ENCODE data around the gene DEDD2.

The DEDD2 gene

GRCh38 chr19:42198676-42199439, 18.6 kb downstream of the DEDD2 start:
- DNase-seq (ENCODE audit: low spot score) = peak; percentile 80

- no peak for DNase-seq (ENCODE audit: low spot score)
These were observed 20.1 kb downstream of the DEDD2 start for GRCh38 chr19:42197375-42197817.

DNA sequence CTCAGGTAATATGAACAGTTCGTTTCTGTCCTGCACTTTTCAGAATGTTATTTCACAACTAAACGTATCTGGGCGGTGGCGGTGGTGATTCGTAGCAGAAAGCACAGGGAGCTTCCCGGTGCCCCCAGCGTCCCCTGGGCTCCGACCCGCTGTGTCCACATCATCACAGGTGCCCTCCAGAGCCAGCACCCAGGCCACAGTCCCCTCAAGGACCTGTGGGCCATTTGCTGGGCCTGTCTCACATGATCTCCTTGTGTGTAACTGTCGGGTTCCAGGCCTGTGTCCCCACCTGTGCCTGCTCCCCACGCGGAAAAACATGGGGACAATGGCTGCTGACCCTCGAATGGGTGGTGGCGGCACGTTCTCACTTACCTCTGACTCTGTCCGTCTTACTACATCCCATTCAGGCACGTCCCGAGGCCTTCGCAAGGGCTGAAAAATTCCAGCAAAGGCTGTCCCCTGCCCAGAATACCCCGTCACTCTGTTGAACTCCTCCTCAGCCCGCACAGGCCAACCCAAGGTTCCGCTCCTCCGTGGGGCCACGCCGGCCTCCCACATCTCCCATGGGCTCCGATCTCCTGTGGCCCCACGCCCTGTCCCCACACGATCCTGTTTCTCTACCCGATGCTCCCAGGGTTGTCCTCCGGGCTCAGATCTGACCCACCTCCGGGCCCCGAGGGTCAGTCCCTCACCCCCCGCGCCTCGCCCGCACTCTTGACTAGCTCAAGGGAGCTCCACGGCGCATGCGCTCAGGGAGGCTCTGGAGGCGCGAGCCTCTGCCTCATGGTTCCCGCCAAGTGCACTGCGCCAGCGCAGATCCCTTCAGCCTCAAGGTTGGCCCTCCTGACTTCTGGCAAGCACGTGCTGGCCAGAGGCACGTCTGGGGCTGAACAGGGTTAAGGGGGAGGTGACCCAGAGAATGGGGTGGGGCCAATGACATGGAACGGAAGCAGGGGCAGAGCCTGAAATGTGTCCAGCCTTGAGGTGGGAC, 21.2 kb downstream of the DEDD2 start:
- no peak for DNase-seq (ENCODE audit: low spot score)

GRCh38 chr19:42193706-42194105, 23.8 kb downstream of the DEDD2 start:
- no peak for DNase-seq (ENCODE audit: low spot score)

DNA sequence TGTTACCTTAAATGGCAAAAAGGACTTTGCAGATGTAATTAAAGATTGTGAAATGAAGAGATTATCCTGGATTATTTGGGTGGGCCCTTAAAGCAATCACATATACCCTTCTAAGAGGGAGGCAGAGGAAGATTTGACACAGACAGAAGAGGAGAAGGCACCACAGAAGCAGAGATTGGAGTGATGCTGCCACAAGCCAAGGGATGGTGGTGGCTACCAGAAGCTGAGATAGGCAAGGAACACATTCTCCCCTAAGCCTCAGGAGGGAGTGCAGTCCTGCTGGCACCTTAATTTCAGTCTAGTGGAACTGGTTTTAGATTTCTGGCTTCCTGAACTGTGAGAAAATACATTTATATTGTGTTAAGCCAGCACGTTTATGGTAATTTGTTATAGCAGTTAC, 24.2 kb downstream of the DEDD2 start:
- no peak for DNase-seq (ENCODE audit: low spot score)

- DNase-seq (ENCODE audit: low spot score) = peak; percentile 54
These were observed 25.6 kb downstream of the DEDD2 start for GRCh38 chr19:42191855-42192254.

GRCh38 chr19:42191330-42191729, 26.1 kb downstream of the DEDD2 start:
- no peak for DNase-seq (ENCODE audit: low spot score)

DNA sequence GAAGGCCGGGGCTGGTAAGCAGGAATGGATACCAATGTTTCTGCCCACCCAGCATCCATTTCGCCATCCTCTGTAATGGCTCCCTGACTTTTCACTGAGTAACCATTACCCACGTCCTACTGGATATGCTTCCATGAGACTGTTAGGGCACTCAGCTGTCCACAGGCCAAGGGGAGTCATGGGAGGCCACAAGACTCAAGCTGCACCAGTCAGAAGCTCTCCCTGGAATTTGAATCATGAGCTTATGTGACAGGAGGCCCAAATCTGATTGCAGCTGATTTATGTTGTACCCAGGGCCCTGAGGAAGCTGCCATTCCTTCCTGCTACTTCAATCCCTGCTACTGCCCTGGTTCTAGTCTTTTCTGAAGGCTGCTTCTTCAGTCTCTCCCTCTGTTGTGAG, 28.3 kb downstream of the DEDD2 start:
- DNase-seq (ENCODE audit: low spot score) = no peak

DNA sequence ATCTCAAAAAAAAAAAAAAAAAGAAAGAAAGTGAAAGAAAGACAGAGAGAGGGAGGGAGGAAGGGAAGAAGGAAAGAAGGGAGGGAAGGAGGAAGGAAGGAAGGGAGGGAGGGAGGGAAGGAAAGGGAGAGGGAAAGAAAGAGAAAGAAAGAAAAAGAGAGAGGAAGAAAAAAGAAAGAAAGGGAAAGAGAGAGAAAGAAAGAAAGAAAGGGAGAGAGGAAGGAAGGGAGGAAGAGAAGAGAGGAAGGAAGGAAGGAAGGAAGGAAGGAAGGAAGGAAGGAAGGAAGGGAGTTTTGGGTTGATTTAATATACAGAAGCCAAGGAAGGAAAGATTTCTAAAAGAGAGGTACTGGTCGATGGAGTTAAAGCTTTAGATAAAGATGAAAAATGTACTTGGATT, 28.8 kb downstream of the DEDD2 start:
- no peak for DNase-seq (ENCODE audit: low spot score)

DNA sequence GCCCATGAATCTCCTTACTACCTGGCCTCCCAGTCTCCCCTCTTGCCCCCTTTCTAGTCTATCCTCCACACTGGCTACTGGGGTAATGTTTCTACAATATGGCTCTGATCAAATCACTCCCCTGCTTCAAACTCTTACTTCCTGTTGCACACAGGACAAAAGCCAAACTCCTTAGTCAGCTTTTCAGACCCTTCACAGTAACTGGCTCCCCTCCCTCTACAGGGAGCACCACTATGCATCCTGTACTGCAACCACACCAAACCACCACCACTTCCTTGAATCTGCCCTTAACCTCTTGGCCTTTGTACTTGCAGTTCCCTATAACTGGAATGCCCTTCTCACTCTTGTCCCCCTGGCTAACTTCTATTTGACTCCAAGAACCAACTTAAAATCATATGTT, 32.2 kb downstream of the DEDD2 start:
- peak; percentile 49 for DNase-seq (ENCODE audit: low spot score)

DNA sequence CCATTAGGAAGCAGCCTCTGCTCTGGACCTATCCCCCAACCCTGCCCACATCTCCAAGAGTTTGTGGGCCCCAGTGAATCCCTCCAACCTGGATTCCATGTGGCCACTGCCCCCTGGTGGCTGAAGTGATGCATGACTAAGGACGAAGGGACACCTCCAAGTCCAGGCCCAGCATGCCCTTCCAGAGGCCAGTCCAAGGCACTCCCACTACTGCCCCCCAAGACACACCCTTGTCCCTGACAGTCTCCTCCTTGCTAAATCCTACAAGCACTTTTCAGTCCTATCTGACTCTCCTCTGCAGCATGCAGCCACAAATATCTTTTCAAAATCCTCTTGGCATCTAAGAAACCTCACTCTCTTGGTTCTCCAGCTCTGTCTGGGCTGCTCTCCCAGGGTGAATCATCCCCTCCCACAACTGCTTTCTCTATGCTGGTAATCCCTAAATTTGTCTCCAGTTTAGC, 33.0 kb downstream of the DEDD2 start:
- peak; percentile 72 for DNase-seq (ENCODE audit: low spot score)

GRCh38 chr19:42178791-42179674, 38.4 kb downstream of the DEDD2 start:
- DNase-seq (ENCODE audit: low spot score) = no peak

DNA sequence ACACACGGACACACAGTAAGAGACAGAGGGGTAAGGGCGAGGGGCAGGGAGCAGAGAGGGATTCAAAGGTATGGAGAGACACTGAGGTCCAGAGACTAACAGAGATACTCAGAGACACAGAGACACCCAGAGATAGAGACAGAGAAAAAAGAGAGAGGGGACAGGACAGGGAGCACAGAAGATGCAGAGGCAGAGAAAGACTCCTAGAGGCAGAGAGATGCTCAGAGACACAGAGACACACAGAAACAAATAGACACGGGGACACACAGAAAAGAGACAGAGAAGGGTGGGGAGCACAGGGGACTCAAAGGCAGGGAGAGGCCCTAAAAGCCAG, 39.8 kb downstream of the DEDD2 start:
- DNase-seq (ENCODE audit: low spot score) = no peak

- peak; percentile 76 for DNase-seq (ENCODE audit: low spot score)
These were observed 40.3 kb downstream of the DEDD2 start for GRCh38 chr19:42176990-42177685.

GRCh38 chr19:42176649-42176989, 40.9 kb downstream of the DEDD2 start:
- no peak for DNase-seq (ENCODE audit: low spot score)

GRCh38 chr19:42175952-42176648, 41.4 kb downstream of the DEDD2 start:
- no peak for DNase-seq (ENCODE audit: low spot score)

DNA sequence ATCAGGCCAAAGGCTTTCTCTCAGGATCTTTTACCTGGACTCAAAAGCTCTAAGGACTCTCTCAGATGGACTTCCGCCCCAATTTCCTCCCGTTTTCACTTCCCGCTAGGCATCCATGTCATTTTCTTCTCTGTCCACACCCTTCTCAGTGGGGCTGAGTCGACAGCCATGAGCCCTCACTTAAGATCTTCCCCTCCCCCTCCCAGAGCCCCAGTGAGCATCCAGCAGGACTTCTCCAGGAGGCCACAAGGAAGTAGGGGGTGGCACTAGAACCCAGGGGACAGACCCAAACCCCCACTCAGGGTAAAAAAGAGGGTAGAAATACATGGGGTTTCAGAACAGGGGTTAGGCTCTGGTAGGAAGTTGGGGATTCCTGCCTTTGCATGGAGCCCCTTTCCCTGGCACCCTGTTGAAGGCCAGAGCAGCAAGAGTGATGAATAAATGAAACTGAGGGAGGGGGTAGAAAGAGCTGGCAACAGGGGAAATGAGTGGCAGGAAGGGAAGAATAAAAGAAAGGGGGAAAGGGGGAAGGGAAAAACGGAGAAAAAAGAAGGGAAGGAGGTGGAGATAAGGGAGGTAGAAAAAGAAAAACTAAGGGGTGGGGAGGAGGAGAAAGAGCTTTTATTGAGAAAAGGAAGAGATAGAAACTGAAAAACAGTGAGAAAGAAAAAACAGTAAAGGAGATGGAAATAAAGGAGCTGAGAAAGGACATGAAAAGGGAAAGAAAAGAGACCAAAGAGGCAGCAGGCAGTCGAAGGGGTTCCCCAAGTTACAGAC, 42.3 kb downstream of the DEDD2 start:
- DNase-seq (ENCODE audit: low spot score) = no peak

DNA sequence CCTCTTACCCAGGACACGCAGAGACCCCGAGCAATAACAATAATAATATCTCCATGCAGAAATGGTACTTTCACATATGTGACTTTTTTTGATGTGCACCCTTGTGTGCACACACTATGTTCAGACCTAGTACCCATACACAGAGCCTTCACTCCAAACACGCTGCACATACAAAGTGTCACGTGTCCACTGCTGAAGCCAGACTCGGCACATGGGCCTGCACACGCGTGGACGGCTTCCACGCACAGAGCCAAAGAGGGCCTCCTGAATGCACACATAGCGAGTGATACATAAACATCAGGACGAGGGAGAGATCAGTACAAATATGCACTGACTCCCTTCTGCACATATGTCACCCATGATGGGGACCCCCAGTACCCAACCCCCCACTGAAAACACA, 43.3 kb downstream of the DEDD2 start:
- no peak for DNase-seq (ENCODE audit: low spot score)

DNA sequence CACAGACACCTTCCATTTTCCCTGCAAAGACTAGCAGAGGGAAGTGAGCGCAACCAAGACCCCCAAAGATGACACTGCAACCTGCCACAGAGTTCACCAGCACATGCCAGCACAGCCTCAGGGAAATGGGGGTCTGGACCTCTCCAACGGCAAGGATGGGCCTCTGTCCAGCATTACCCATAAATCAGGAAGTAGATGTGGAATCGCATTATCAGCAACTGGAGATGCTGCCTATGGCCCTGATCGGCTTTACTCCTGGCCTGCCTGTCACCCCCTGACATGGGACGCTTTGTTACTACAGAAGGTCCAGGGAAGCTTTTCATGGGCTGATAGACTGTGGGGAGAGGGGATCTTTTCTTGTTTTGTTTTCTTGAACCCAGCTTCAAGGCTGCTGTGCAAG, 43.8 kb downstream of the DEDD2 start:
- DNase-seq (ENCODE audit: low spot score) = no peak

GRCh38 chr19:42172261-42172660, 45.2 kb downstream of the DEDD2 start:
- DNase-seq (ENCODE audit: low spot score) = no peak
